ENCODE data around the gene ACSL1. TPM values are rescaled to one million over a fixed set of nuclear protein-coding genes. Genes with fewer than 3 reads are reported as not detected.

ACSL1 gene
- total RNA-seq, 2 experiments from 2014 or later = 13.8 to 26.0 TPM

DNA sequence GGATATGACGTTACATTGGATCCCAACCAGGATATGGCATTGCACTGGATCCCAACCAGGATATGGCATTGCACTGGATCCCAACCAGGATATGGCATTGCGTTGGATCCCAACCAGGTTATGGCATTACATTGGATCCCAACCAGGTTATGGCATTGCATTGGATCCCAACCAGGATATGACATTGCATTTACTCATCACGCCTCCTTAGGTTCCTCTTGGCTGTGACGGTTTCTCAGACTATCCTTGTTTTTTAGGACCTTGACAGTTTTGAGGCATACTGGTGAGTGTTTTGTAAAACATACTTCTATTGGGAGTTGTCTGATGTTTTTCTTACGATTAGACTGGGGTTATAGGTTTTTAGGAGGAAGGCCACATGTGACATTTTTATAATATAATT is 5.4 kb upstream of the ACSL1 start:
- no peak for DNase-seq
- Mint-ChIP-seq H3K36me3 (no peaks in the 10 kb centered on the region), H3K9me3 (ENCODE audit: low read depth) (no peaks in the 10 kb centered on the region), H3K4me3 (no peak overlapping the region), H3K27me3 (peaks cover 19% of the 10 kb centered on the region), H3K27ac (no peak overlapping the region), H3K4me1 (peaks cover 14% of the 10 kb centered on the region)
- ATAC-seq = no peak
- CTCF ChIA-PET = no interaction called here

DNA sequence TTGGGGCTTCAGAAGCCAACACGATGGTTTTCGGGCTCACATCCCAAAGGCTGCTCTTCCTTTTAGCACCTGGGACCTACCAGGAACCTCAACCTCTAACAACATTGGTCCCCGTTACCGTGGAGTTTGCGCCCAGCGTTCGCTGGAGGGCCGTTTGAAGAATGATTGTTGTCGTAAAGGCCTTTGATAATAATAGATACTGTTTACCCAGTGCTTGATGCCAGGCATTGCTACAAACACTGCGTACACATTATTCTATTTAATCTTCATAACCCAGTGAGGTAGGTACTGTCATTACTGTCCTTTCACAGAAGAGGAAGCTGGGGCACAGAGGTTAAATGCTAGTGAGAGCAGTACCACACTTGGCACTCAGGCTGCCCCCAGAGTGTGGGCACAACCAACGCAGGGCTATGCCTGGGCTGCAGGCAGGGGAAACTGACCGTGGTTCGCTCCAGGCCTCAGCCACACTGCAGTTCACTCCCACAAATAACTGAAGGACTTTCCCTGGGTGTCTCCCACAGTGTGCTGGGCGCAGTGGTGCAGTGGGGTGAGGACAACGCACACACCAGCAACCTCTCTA is 1.0 kb upstream of the ACSL1 start:
- Mint-ChIP-seq H3K27me3 (peaks cover 19% of the 10 kb centered on the region), H3K4me1 (peaks cover 31% of the 10 kb centered on the region), H3K27ac (peak overlapping the region; percentile 54), H3K4me3 (peak overlapping the region; percentile 69), H3K36me3 (no peaks in the 10 kb centered on the region), H3K9me3 (ENCODE audit: low read depth) (no peaks in the 10 kb centered on the region)
- CTCF ChIA-PET = interaction anchor here (1.1 to 1.4 kb wide), 2 partner anchors 9 to 18 kb away, joined by 3 to 5 read pairs; no protein-coding TSS in a partner anchor
- ATAC-seq = no peak
- DNase-seq = no peak

GRCh38 chr4:184825141-184825895 is 450 bp downstream of the ACSL1 start:
- DNase-seq (peak; percentile 65), ATAC-seq (peak; percentile 57)
- peak overlapping the region; percentile 80 for H3K4me3 Mint-ChIP-seq
- peaks cover 33% of the 10 kb centered on the region for H3K4me1 Mint-ChIP-seq
- peak overlapping the region; percentile 73 for H3K27ac Mint-ChIP-seq
- no peaks in the 10 kb centered on the region for H3K36me3 Mint-ChIP-seq
- H3K27me3 Mint-ChIP-seq = peaks cover 17% of the 10 kb centered on the region
- CTCF ChIA-PET = interaction anchor here (0.6 to 1.2 kb wide), 3 partner anchors 177 to 1316 kb away, joined by 3 to 4 read pairs (median 3); no protein-coding TSS in a partner anchor
- no peaks in the 10 kb centered on the region for H3K9me3 Mint-ChIP-seq (ENCODE audit: low read depth)

GRCh38 chr4:184824776-184825084 is 1.0 kb downstream of the ACSL1 start:
- Mint-ChIP-seq H3K9me3 (ENCODE audit: low read depth) (no peaks in the 10 kb centered on the region), H3K27ac (peak overlapping the region; percentile 73), H3K27me3 (peaks cover 16% of the 10 kb centered on the region), H3K4me3 (peak overlapping the region; percentile 80), H3K4me1 (peaks cover 37% of the 10 kb centered on the region), H3K36me3 (no peaks in the 10 kb centered on the region)
- CTCF ChIA-PET = interaction anchor here (1.2 kb wide), 1 partner anchor 177 kb away, joined by 4 read pairs; no protein-coding TSS in a partner anchor
- DNase-seq (no peak), ATAC-seq (no peak)

- Mint-ChIP-seq H3K27me3 (peaks cover 11% of the 10 kb centered on the region), H3K4me1 (peaks cover 40% of the 10 kb centered on the region)
- CTCF ChIA-PET = no interaction called here
Measured at GRCh38 chr4:184824081-184824775, 1.5 kb downstream of the ACSL1 start.

DNA sequence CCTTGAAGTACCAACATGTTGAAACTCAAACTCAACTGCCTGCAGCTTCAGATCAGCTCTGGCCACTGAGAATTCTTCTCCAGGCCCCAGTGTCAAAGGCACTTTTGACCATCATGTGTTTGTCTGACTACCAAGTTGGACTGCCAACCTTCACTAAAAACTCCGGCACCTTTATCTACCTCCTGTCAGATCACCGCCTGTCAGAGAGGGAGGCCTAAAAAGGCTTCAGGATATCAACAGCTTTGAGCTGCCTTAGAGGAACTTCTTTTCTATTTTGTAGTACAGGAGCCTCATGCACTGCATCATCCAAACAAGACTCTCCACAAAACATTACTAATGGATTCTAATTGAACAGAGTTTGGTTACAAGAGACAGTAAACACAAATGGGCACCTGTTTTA is 2.8 kb downstream of the ACSL1 start:
- no peaks in the 10 kb centered on the region for H3K9me3 Mint-ChIP-seq (ENCODE audit: low read depth)
- H3K4me1 Mint-ChIP-seq = peaks cover 48% of the 10 kb centered on the region
- H3K4me3 Mint-ChIP-seq = no peak overlapping the region
- ATAC-seq = no peak
- CTCF ChIA-PET = interaction anchor here (1.3 to 2.0 kb wide), 2 partner anchors 10 to 77 kb away, joined by 4 read pairs; no protein-coding TSS in a partner anchor
- peaks cover 8% of the 10 kb centered on the region for H3K27me3 Mint-ChIP-seq
- no peak overlapping the region for H3K27ac Mint-ChIP-seq
- DNase-seq = no peak
- no peaks in the 10 kb centered on the region for H3K36me3 Mint-ChIP-seq

More at GRCh38 chr4:184824081-184824775, 1.5 kb downstream of the ACSL1 start:
- H3K27ac Mint-ChIP-seq = peak overlapping the region; percentile 70
- peak overlapping the region; percentile 80 for H3K4me3 Mint-ChIP-seq
- no peaks in the 10 kb centered on the region for H3K9me3 Mint-ChIP-seq (ENCODE audit: low read depth)
- no peak for DNase-seq
- ATAC-seq = no peak
- H3K36me3 Mint-ChIP-seq = no peaks in the 10 kb centered on the region

DNA sequence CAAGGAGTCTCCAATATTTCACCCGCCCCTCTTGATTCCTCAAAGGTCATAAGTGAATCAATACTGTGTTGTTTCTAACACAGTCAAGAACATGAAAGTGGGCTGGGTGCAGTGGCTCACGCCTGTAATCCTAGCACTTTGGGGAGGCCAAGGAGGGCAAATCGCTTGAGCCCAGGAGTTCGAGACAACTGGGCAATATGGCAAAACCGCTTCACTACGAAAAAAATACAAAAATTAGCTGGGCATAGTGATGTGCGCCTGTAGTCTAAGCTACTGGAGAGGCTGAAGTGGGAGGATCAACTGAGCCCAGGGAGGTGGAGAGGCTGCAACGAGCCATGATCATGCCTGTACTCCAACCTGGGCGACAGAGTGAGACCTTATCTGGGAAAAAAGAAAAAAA is 3.4 kb downstream of the ACSL1 start:
- Mint-ChIP-seq H3K27ac (no peak overlapping the region), H3K9me3 (ENCODE audit: low read depth) (no peaks in the 10 kb centered on the region), H3K4me3 (no peak overlapping the region), H3K27me3 (peaks cover 2% of the 10 kb centered on the region), H3K36me3 (no peaks in the 10 kb centered on the region), H3K4me1 (peaks cover 48% of the 10 kb centered on the region)
- no peak for ATAC-seq
- no peak for DNase-seq
- CTCF ChIA-PET = interaction anchor here (1.1 to 2.0 kb wide), 3 partner anchors 9 to 77 kb away, joined by 3 to 4 read pairs (median 4); no protein-coding TSS in a partner anchor

GRCh38 chr4:184821242-184821641 is 4.5 kb downstream of the ACSL1 start:
- no peaks in the 10 kb centered on the region for H3K9me3 Mint-ChIP-seq (ENCODE audit: low read depth)
- CTCF ChIA-PET = no interaction called here
- DNase-seq (no peak), ATAC-seq (no peak)
- peaks cover 38% of the 10 kb centered on the region for H3K4me1 Mint-ChIP-seq
- no peak overlapping the region for H3K27ac Mint-ChIP-seq
- no peaks in the 10 kb centered on the region for H3K36me3 Mint-ChIP-seq
- no peak overlapping the region for H3K4me3 Mint-ChIP-seq
- H3K27me3 Mint-ChIP-seq = no peaks in the 10 kb centered on the region

DNA sequence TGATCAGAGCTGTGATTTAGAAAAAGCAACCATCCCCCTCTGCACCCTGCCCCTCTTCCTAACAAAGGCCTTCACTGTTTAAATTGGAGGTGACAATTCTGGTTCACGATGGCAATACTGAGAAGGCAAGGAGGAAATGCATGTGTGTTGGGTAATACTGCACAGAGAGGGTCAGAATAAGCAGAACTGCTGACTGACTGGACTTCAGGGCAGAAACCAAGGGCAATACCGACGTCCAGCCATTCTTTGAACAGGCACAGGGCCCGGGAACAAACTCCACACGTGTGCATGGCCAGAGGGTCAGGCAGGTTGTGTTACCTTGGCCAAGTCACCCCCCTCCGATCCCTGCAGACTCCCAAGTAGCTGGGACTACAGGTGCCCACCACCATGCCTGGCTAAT is 6.0 kb downstream of the ACSL1 start:
- Mint-ChIP-seq H3K4me1 (peaks cover 45% of the 10 kb centered on the region), H3K9me3 (ENCODE audit: low read depth) (no peaks in the 10 kb centered on the region), H3K27ac (no peak overlapping the region), H3K36me3 (no peaks in the 10 kb centered on the region), H3K4me3 (no peak overlapping the region), H3K27me3 (no peaks in the 10 kb centered on the region)
- DNase-seq (no peak), ATAC-seq (no peak)
- CTCF ChIA-PET = interaction anchor here (1.0 to 1.5 kb wide), 2 partner anchors 74 to 553 kb away, joined by 3 to 10 read pairs; no protein-coding TSS in a partner anchor

DNA sequence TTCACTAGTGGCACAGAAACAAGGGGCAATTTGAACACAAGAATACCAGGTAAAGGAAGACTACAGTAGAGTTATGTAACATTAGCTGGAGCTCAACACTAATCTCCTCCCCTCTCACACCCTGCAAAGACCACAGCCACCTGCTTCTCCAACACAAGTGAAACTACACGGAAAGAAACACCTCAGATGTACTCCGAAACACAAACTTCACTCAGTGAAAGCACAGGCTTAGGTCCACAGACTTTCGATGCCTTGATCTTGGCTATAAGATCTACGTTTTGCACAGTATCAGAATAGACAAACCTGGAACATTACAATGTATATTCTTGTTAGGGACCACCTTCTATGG is 7.6 kb downstream of the ACSL1 start:
- CTCF ChIA-PET = no interaction called here
- Mint-ChIP-seq H3K27ac (no peak overlapping the region), H3K9me3 (ENCODE audit: low read depth) (no peaks in the 10 kb centered on the region), H3K27me3 (no peaks in the 10 kb centered on the region), H3K36me3 (no peaks in the 10 kb centered on the region), H3K4me1 (peaks cover 31% of the 10 kb centered on the region), H3K4me3 (no peak overlapping the region)
- no peak for ATAC-seq
- no peak for DNase-seq

DNA sequence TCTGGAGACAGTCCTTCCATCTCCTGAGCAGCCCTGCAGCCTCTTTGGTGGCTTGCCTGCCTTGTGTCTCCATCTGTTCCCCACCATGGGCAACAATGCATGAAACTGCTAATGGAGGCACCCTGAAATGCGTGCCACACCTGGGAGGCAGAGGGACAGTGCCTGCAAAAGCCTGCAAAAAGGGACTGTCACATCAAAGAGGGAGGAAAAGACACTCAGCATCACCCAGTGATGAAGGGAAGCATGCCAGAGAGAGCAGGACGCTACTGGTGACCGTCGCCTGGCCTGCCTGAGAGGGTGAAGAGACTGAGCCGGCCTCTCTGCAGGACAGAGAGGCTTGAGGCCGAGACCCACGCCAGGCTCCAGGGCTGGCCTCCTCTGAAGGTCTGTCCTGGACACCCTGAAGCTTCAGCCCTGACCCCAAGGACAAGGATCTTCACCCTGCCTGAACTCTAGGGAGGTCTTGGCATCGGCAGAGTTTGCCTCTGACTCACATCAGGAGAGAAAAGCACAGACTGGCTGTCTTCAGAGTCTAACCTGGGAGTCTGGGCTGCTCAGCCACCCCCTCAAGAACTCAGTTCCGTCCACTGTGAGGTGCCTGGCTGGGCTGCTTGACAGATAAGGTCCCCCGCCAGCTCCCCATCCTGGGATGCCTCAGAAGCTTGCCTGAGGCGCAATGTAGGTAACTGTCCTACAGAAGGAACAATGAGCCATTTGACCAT is 8.1 kb downstream of the ACSL1 start:
- CTCF ChIA-PET = no interaction called here
- H3K4me1 Mint-ChIP-seq = peaks cover 31% of the 10 kb centered on the region
- H3K27ac Mint-ChIP-seq = no peak overlapping the region
- no peaks in the 10 kb centered on the region for H3K9me3 Mint-ChIP-seq (ENCODE audit: low read depth)
- ATAC-seq = no peak
- no peaks in the 10 kb centered on the region for H3K27me3 Mint-ChIP-seq
- no peaks in the 10 kb centered on the region for H3K36me3 Mint-ChIP-seq
- no peak overlapping the region for H3K4me3 Mint-ChIP-seq
- no peak for DNase-seq

DNA sequence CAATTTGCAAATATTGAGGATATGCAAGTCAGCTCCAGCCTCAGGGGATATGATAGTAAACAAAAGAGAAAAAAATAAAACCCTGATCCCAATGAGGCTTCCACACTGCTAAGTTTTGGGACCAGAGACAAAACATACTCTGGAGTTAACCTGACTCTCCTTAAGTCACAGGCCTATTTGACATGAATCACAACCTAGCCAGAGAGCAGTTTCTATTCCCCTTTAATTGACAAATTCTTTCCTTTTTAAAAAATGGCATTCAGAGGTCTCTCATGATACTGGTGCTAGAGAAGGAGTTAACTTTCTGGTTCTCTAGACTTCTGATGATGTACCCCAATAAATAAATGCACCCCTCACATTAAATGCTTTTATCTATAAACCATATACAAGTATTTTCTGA is 8.8 kb downstream of the ACSL1 start:
- CTCF ChIA-PET = no interaction called here
- Mint-ChIP-seq H3K4me3 (no peak overlapping the region), H3K4me1 (peaks cover 31% of the 10 kb centered on the region), H3K27ac (no peak overlapping the region), H3K36me3 (no peaks in the 10 kb centered on the region), H3K27me3 (no peaks in the 10 kb centered on the region), H3K9me3 (ENCODE audit: low read depth) (no peaks in the 10 kb centered on the region)
- no peak for ATAC-seq
- DNase-seq = no peak

All from activated CD8-positive, alpha-beta memory T cell treated with anti-CD3 and anti-CD28 coated beads, Interleukin-2, amount 10 ng/mL, durations not matched to agents 7 days and 5 days (primary cell).